GM12801 (cell line): ENCODE measurements around the gene TSC22D2.

Experiments
- CTCF ChIP-seq: IDR thresholded peaks from one replicate; pipeline ENCODE4 v1.5.1; 2011; ENCODE audit warnings: control low read depth; ENCODE audit not compliant: insufficient read length; ENCODE audit errors: extremely low read depth

The TSC22D2 gene

GRCh38 chr3:150409512-150410310 lies 1.6 kb downstream of the TSC22D2 start:
- TF ChIP-seq CTCF = no peak

- no peak for TF ChIP-seq CTCF
Measured at GRCh38 chr3:150410311-150411105, 2.4 kb downstream of the TSC22D2 start.

- TF ChIP-seq CTCF = no peak
Measured at GRCh38 chr3:150411106-150411460, 3.0 kb downstream of the TSC22D2 start.

- no peak for TF ChIP-seq CTCF
Measured at GRCh38 chr3:150411546-150411945, 3.4 kb downstream of the TSC22D2 start.

GRCh38 chr3:150411976-150412375 lies 3.9 kb downstream of the TSC22D2 start:
- no peak for TF ChIP-seq CTCF

- no peak for TF ChIP-seq CTCF
Measured at GRCh38 chr3:150412561-150413231, 4.6 kb downstream of the TSC22D2 start.

- no peak for TF ChIP-seq CTCF
Measured at GRCh38 chr3:150414258-150414657, 6.2 kb downstream of the TSC22D2 start.
